ENCODE data around the gene DGAT2L6.

Gene DGAT2L6, protein sequence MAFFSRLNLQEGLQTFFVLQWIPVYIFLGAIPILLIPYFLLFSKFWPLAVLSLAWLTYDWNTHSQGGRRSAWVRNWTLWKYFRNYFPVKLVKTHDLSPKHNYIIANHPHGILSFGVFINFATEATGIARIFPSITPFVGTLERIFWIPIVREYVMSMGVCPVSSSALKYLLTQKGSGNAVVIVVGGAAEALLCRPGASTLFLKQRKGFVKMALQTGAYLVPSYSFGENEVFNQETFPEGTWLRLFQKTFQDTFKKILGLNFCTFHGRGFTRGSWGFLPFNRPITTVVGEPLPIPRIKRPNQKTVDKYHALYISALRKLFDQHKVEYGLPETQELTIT

DNA sequence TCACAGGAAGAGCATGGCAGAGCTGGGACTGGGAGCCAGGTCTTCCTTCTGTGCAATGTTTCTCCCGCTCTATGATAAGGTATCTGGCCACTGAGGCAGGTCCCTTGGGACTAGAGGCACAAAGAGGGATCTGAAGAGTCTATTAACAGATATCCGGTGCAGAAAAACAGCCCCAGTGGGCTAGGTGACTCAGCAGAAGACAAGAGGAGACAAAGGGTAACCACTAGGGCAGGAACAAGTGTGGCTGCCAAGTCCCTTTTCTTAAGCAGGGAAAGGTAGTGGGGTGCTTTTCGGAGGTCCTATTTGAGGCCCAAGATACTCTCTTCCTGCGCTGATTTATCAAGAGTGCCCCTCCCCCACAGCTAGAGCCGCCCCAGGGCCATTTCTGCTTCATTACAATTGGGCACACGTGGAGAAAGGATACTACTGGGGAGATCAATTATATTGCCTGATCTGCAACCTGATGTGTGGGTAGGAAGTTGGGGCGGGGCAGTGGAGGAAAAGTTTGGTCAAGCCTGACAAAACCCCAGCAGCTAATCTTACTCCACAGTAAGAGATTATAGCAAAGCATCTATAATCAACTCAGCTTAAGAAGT lies at the start of gene DGAT2L6:
Gene DGAT2L6 (plus strand): TSS at position 546 of the 596 bp plus-strand sequence. CDS start 100 bp downstream, outside the sequence.
- no peak for DNase-seq

DNA sequence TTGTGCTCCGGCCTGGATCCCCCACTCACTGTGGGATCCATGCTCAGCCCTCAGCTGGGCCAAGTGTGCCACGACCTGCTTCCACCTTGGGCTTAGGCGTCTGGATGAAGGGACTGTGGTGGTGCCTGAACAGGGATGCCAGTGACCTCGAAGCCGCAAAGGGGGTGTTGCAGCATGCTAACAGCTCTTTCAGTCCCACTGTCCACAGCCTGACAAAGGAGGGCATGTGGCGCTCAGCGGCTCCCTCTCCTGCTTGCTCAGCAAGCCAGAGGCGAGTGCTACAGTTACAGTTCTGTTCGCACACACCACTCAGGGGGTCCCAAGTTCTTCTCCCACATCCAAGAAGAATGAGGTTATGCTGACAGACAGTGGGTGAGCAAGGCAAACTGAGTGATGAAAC lies 49.2 kb upstream of the DGAT2L6 start:
- no peak for DNase-seq

DNA sequence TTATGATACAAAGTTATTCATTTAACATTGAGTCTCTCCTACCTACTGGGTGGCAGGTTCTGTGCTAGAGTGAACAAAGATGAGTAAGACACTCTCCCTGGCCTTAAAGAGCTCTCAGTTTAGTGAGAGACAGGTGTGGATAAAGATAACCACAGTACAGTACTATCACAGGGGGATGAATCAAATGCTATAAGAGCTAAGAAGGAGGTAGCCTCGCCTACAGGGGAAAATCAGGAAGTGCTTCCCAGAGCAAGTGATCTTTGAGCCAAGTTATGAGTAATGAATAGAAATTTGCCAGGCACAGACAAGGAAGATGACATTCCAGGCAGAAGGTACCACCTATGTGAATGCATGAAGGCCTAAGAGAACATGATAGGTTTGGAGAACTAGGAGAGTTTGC lies 47.5 kb upstream of the DGAT2L6 start:
- no peak for DNase-seq

DNA sequence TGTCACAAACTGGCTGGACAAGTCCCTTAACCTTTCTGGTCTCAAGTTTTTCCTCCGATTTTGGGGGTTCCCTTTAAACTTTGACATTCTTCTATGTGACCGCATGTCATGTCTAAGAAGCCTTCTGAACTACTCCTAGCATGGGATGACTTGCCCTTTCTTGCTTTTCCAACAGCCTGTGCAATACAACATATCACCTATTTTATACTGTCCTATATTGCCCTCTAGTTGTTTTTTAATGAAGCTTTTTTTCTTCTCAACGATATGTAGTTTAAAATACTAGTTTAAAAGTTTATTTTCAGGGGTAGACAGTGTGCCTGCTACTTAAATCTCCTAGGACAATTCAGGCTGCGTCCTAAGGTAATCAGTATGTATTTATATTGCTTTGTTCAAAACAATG lies 45.1 kb upstream of the DGAT2L6 start:
- DNase-seq, result no peak

DNA sequence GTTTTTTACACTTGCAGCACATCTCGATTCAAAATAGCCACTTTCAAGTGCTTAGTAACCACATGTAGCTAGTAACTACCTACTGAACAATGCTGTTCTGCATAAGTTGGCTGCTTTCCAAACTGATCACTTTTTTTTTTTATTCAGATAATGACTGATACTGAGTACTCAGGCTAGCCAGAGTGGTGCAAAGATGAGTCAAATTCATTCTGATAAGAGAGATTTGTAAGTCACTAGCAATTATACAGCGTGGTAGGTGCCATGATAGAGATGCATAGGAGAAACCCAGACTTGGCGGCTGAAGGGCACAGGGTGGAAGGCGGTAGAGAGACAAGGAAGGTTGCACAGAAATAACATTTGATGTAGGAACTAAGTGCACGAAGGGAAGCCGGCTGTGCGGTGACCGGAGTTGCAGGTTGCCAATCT lies 44.4 kb upstream of the DGAT2L6 start:
- no peak for DNase-seq

DNA sequence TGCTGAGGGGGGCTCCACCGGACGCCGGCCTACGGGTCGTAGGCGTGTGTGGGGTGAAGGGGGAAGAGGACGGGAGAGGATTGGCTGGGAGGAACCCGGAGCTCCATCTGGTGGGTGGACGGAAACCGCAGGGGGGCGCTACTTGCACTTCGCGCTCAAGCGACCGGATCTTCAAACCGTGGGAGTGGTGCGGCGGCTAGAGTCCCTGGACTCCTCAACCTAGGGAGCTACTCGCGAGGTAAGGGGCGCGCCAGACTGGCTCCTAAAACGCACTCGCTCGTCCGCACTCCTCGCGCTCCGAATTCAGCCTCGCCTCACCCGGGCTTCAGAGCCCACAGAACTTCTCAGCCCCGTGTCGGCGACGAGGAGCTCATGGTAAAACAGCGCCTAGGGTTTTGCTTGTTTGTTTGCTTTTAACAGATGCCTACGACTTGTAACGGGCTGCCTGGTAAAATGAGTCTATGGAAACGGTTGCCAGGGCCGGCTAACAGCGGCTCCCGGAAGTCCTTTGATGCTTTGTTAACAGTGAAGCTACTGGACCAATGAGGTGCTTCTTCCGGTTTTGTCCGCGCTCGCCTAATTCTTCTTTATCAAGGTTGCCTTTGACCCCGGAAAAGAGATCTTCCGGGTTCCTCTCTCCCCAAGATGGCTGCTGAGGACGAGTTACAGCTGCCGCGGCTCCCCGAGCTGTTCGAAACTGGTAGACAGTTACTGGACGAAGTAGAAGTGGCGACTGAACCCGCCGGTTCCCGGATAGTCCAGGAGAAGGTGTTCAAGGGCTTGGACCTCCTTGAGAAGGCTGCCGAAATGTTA lies 43.8 kb upstream of the DGAT2L6 start, which contains the start of gene IGBP1:
Gene IGBP1 (plus strand): TSS at position 145 of the 813 bp plus-strand sequence. CDS start 501 bp downstream, at position 646.
- peak; percentile 77 for DNase-seq

DNA sequence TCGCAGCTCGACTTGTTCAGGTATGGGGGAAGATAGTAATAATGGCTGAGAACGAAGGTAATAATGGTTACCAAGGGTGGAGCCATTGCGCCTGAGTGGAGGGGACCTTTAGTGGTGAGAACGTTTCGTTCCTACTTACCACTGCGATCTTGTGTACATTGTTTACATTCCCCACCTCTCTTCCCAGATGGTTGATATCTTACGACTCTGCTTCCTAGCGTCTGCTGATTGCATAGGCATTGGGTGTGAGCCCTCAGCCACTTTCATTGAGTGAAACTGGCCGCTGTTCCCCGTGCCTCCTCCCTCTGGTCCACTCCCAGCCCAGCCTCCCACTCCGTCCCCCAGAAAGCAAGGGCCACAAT lies 43.2 kb upstream of the DGAT2L6 start:
- DNase-seq, result no peak

DNA sequence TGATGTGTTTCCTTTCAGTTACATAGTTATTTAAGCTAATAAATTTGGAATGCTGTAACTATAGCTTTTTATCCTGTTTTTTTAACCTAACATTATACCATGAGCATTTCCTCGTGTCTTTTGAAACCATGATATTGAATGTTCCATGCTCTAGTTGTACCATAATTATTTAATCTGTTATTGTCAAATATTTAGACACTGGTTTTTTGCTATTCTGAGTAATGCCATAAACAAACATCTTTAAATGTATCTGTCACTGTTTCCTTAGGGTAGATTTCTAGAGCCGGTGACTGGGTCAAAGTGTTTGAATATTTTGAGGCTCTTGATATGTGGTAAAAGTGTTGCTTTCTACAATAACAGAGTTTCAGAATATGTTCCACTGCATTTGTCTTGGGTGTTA lies 38.7 kb upstream of the DGAT2L6 start:
- DNase-seq, result no peak

DNA sequence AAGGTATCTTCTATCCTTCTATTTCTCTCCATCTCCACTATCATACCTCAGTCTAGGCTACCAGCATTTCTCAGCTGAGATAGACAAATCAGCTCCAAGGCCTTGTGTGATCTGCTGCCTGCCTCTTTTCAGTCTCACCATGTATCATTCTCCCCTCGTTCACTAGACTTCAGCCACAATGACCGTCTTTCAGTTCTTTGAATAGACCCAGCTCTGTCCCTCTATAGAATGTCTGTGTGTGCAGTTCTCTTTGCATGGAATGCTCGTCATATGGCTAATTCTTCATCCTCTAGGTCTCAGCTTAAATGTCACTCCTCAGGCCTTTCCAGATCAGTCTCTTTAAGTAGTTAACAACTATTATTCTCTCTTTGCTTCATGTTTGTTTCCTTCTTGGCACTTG lies 37.5 kb upstream of the DGAT2L6 start:
- no peak for DNase-seq

DNA sequence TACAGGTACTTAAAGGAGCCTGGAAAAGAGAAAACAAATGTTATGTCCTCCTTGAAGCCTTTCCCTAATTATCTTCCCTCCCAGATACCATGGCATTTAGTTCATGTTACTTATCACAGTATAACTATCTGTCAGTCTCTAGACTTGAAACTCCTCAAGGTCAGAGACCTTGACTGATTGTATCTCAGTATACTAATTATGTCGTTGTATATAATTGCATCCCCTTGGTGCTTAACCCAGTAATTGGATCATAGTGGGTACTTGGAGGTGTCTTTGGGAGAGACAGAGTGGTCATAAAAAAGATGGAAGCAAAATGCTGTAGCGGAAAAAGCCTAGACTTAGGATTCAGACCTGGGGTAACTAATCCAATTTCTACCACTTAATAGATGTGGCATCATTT lies 35.9 kb upstream of the DGAT2L6 start:
- DNase-seq, result no peak

DNA sequence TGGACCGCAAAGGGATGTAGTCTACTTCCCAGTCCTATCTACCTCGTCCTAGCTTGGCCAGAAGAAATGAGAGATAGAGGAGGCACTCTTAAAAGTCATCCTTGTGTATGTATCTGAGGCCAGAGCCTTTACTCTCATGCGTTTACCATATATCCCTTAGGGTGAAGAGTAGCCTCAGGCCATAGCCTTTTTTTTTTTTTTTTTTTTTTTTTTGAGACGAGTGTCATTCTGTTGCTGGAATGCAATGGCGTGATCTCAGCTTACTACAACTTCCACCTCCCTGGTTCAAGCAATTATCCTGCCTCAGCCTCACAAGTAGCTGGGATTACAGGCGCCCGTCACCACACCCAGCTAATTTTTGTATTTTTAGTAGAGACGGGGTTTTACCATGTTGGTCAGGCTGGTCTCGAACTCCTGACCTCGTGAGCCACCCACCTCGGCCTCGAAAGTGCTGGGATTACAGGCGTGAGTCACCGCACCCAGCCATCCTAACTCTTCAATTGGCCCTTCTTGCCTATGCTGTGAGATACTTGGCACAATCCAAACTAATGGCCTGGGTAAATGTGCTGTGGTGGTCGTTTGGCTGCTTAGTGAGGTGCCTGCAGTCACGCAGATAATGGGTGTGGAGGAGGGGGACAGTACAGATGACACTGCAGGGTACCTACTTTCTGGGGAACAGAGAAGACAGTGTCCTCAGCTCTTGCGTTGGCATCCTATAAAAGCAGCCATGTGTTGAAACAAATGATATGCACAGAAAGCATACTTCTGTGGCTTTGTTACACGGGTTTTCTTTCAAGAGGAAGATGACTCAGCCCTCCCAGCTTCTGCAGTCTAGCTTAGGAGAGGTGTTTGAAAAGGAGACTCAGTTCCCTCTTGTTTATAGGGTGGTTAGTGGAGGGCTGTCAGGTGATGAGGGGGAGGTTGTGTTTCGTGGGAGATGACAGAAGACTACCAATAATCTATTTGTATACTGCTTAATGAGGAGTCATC lies 10.4 kb upstream of the DGAT2L6 start:
- no peak for DNase-seq

DNA sequence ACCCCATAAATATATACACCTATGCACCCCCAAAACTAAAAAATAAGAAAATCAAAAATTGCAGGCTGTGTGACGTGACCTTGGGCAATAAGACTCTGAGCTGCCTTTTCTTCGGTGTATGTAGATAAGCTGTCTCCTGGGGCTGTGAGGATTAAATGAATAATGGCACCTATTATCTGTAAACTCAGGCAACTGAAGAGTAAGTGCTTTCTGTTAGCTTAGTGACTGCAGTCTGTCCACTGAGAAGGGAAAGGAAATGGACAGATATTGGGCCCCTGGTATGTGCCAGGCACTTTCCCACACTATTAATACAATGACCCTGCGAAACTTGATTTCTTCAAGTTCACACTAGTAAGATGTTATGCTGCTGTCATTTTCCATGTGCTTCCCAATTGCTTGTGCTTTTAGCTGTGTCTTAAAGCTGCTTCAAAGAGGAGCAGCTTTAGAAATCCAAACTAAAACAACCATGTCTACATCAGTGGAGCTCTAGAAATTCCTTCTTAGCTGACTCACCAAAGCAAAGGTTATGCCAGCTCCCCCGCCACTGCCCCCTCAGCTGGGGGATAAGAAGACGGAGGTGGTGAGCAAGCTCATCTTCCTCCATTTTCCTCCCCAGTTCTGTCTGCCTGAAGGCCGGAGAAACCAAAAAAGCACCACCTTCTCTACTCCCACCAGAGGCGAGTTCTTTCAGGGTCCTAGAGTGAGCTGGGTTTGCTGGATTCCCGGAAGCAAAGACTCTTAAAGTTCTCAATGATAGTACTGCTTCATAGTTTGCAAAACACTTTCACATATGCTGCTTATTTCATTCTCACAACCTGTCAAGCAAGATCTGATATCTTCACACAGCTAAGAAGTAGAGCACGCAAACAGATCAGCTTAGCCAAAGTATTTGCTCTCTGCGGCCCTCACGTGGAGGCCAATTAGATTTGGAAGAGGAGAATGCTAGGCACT lies 8.8 kb upstream of the DGAT2L6 start:
- no peak for DNase-seq

DNA sequence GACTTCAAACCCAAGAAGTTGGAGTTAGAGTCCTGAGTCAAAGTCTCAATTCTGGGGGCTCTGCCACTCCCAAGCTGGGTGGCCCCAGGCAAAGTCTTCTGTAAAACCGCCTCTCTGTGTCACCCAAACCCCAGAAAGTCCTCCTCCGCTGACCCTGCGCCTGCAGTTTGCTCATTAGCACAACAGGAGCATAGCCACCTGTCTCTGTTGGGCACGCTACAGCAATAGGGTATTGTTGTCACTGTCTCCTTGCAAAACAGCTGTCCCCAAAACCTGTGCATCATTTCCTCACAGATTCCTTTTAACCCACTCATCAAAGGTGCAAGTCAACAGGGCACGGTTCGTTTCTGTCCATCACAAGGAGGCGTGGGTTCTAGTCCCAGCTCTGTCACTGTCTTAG lies 8.0 kb upstream of the DGAT2L6 start:
- DNase-seq, result no peak

DNA sequence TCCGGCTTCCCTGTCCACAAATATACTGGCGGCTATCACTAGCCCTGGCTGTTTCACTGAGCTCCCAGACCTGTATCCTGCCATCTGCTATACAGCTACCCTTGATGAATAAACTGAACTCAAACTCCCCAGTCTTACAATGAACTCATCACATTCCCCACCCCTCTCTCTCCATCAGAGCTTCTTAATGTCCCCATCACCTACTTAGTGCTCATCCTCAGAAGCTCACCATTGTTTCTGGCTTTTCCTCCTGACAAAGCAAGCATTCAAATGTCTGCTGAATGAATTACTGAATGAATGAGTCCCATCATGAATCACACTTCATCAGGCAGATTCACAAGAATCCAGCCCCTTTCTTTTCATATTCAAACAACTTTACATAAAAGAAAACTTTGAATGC lies 5.7 kb upstream of the DGAT2L6 start:
- no peak for DNase-seq

DNA sequence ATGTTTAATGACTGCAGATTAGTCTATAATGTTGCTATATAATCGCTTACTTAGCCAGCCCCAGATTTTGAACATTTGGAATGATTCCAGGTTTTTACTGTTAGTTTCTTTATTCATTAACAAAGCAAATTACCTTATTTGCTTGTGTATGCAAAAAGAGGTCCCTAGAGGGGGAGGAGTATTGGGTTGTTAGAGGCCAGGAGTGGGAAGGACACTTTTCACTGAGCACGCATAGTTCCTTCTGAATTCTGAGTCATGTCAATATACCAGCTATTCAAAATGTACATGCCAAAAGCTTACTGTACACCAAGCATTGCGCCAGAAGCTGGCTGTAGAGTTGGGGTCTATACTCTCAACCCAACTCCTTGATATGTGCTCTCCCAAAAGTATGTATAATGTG lies 5.1 kb upstream of the DGAT2L6 start:
- no peak for DNase-seq

DNA sequence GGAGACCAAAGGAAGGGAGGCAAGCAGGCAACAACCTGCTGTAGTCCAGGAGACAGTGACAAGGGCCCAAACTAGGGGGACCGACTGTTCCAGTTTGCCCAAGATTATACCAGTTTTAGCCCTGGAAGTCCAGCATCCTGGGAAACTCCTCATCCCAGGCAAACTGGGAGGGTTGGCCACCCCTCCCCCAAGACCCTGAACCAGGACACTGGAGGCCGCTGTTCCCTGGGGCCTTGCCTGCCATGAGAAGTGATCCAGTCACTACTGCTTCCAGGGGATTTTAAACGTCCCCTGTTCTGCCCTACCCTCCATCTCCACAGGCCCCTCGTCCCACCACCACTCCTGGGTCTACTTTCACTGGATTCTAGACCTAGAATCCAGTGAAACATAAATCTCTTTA lies 4.3 kb upstream of the DGAT2L6 start:
- no peak for DNase-seq

DNA sequence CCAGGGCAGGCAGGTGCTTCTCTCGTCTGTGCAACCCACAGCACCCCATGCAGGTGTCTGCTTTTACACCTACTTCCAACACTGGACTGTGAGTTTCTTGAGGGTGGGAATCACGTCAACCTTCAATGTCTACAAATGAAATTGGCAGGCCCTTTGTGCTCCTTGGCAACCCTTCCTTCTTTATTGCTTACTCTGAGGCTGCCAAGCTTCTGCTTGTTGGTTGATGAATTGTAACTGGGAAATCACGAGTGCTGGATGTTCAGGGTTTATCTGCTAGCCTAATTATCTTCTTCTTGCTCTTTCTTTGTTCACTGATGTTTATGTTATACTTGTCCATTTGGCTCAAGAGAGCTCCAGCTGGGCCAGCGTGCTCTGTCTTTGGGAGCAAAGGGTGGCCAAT lies 2.5 kb upstream of the DGAT2L6 start:
- no peak for DNase-seq

DNA sequence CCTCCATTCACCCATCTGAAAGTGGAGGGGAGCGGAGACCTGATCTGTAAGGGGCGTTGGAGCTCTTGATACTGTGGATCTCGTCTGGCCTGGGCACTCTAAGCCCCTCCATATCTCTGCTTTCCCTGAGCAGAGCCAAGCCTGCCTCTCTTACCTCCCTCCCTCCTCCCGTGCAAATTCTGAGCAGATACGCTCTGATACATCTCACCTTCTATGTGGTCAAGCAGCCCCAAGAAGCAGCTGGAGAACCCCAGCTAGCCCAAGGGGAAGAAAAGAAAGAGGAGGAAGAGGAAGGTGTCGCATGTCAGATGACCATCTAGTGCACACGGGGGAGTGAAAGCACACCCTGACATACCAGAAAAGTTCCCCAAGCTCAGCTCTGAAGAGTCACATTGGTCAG lies 1.9 kb upstream of the DGAT2L6 start:
- no peak for DNase-seq

DNA sequence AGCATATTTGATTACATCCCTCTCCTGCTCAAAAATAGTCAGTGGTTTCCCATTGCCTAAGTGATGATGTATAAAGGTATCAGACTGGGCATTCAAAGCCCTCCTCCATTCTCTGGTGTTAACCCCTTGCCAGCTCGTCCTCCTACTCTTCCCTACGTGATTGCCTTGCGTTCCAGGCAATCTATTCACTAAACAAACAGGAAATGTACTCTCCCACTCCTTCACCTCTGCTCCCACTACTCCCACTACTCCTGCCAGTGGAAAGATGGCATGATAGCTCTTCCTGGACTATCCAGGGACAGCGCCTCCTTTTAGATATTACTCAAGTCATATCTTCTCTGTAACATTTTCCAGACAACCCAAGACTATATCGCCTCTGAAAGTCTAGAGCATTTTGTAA lies 5.8 kb downstream of the DGAT2L6 start:
- DNase-seq, result no peak

DNA sequence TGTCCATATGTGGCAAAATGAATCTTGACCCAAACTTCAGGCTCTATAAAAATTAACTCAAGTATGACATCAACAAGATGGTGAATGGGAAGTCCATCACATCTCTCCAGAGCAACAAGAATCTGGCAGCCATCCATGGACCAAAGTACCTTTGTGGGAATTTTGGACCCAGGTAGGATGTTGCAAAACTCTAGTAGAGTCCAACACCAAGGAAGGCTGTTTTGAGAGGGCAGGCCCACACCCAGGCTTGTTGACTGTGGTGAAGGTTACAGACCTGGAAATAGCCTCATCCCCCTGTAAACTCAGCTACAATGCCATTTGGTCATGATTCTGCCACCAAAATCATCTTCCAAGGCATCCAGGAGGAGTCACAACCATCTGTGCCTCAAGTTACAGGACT lies 12.9 kb downstream of the DGAT2L6 start:
- no peak for DNase-seq

DNA sequence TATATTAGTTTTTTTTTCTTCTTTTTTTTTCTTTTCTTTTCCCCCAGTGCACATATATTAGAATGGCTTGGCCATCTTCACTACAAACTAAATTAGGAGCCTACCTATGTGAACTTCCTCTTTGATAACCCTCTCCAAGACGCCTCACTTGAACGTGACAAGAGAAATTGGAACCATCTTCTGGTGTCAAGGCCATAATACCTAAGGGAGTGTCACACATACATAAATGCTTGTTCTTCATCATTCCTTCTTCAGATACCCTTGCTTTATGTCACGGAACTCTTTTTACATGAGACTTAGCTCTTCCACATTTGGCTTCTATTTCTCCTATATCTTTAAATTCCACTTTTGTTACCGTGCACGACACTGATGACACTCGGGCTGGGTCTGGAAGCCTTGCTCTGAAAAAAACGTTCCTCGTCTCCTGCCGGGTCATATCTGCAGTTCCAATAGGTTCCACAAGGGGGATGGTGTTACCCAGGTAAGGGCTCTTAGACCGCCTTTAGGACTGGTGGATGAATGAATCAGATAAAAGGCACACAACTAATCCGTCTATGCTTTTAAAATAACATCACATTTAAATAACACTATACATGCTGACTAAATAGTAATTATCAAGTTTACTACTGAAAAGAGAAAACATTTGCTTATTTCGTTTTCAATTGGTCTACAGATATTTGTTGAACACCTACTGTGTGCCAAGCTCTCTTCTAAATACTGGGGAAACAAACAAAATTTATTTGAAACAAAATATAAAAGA lies 19.9 kb downstream of the DGAT2L6 start:
- DNase-seq, result peak; percentile 59

All from stimulated activated CD4-positive, alpha-beta T cell treated with anti-CD3 and anti-CD28 coated beads, Interleukin-1b, Interleukin-23, amount 100 ng/mL, for 48 hours (primary cell).